Loucy (cell line): ENCODE data around the gene CACNA1H.

ENCODE experiments used
- CTCF ChIP-seq: fragments of 200-600 bp; sonication (generic); conservative IDR thresholded peaks from 2 replicates; pipeline ENCODE4 v1.5.1; 2014; ENCODE audit warnings: mild to moderate bottlenecking, antibody characterized with exemption, low read length
- EZH2phosphoT487 ChIP-seq: fragments of 200-600 bp; IDR thresholded peaks from 2 replicates; pipeline ENCODE4 v1.6.1; 2018; ENCODE audit warnings: antibody characterized with exemption, mild to moderate bottlenecking, moderate library complexity, borderline replicate concordance

GRCh38 chr16:1175566-1176279, 22.8 kb downstream of the CACNA1H start:
- TF ChIP-seq CTCF (no peak), EZH2phosphoT487 (no peak)
